GM23338 (cell line): ENCODE measurements around the gene KIAA1671. TPM values are rescaled to one million over a fixed set of nuclear protein-coding genes. Genes with fewer than 3 reads are reported as not detected.

Experiments
- ATAC-seq: fragments of 200-7000 bp; cut with Tn5 transposase; 3 replicates; pipeline ENCODE4 v1.9.1; 2020
- DNase-seq: peaks from one replicate; pipeline ENCODE4 v3.0.0-alpha.2; 2015; ENCODE audit warnings: low spot score
- H2AFZ ChIP-seq: fragments of 200-600 bp; sonication (generic); 2 replicates; pipeline ENCODE4 v1.8.0; 2016; ENCODE audit warnings: antibody characterized with exemption, mild to moderate bottlenecking, moderate library complexity
- H3F3A ChIP-seq: fragments of 200-600 bp; sonication (generic); replicated peaks from 2 replicates; pipeline ENCODE4 v1.8.0; 2017; ENCODE audit warnings: antibody characterized with exemption, mixed run types, low read depth
- H3K27ac ChIP-seq: fragments of 200-600 bp; sonication (generic); 2 replicates; pipeline ENCODE4 v1.6.1; 2016; ENCODE audit warnings: low read depth
- H3K27me3 ChIP-seq: fragments of 200-600 bp; sonication (generic); 2 replicates; pipeline ENCODE4 v1.8.0; 2016; ENCODE audit warnings: mild to moderate bottlenecking, mixed run types, moderate library complexity; ENCODE audit not compliant: insufficient read depth
- H3K36me3 ChIP-seq: fragments of 200-600 bp; sonication (generic); 2 replicates; pipeline ENCODE4 v1.8.0; 2016; ENCODE audit warnings: mild to moderate bottlenecking; ENCODE audit not compliant: insufficient read depth
- H3K4me1 ChIP-seq: fragments of 200-600 bp; sonication (generic); 2 replicates; pipeline ENCODE4 v1.8.0; 2016; ENCODE audit warnings: mild to moderate bottlenecking, moderate library complexity; ENCODE audit not compliant: insufficient read depth
- H3K4me2 ChIP-seq: fragments of 200-600 bp; sonication (generic); 2 replicates; pipeline ENCODE4 v1.7.1; 2017; ENCODE audit warnings: mixed run types
- H3K4me3 ChIP-seq: fragments of 200-600 bp; sonication (generic); 2 replicates; pipeline ENCODE4 v1.6.1; 2016; ENCODE audit warnings: mixed run types
- H3K79me2 ChIP-seq: fragments of 200-600 bp; sonication (generic); replicated peaks from 2 replicates; pipeline ENCODE4 v1.8.0; 2017; ENCODE audit warnings: mild to moderate bottlenecking; ENCODE audit not compliant: insufficient read depth
- H3K9me2 ChIP-seq: fragments of 200-600 bp; sonication (generic); 2 replicates; pipeline ENCODE4 v1.8.0; 2017; ENCODE audit not compliant: insufficient read depth
- H4K20me1 ChIP-seq: fragments of 200-600 bp; sonication (generic); replicated peaks from 2 replicates; pipeline ENCODE4 v1.8.0; 2017; ENCODE audit warnings: mild to moderate bottlenecking; ENCODE audit not compliant: insufficient read depth
- H3K27ac Mint-ChIP-seq: 2 replicates; pipeline ENCODE4 v1.8.0; 2020; ENCODE audit warnings: inconsistent platforms, mild to moderate bottlenecking, moderate library complexity, mixed read lengths
- H3K27me3 Mint-ChIP-seq: 3 replicates; pipeline ENCODE4 v1.8.0; 2022; ENCODE audit warnings: low read depth, mild to moderate bottlenecking, moderate library complexity, mixed read lengths, inconsistent platforms; ENCODE audit not compliant: insufficient read depth, poor library complexity
- H3K36me3 Mint-ChIP-seq: 3 replicates; pipeline ENCODE4 v1.8.0; 2021; ENCODE audit warnings: low read depth, mild to moderate bottlenecking, inconsistent platforms, moderate library complexity, mixed read lengths
- H3K4me1 Mint-ChIP-seq: 3 replicates; pipeline ENCODE4 v1.8.0; 2020; ENCODE audit warnings: mild to moderate bottlenecking, inconsistent platforms, mixed read lengths
- H3K4me3 Mint-ChIP-seq: 3 replicates; pipeline ENCODE4 v1.8.0; 2021; ENCODE audit warnings: moderate library complexity, mild to moderate bottlenecking, inconsistent platforms, mixed read lengths
- H3K9me3 Mint-ChIP-seq: 3 replicates; pipeline ENCODE4 v1.8.0; 2020; ENCODE audit warnings: moderate library complexity, mild to moderate bottlenecking, inconsistent platforms, mixed read lengths
- EZH2 ChIP-seq: fragments of 200-600 bp; sonication (generic); IDR thresholded peaks from one replicate; pipeline ENCODE4 v1.8.0; 2017; ENCODE audit warnings: antibody characterized with exemption, mild to moderate bottlenecking, low read depth; ENCODE audit not compliant: unreplicated experiment
- JUNB ChIP-seq: IDR thresholded peaks from one replicate; pipeline ENCODE4 v1.6.1; 2016; ENCODE audit warnings: antibody characterized with exemption; ENCODE audit not compliant: unreplicated experiment
- NANOG ChIP-seq: IDR thresholded peaks from 2 replicates; pipeline ENCODE4 v1.6.1; 2016; ENCODE audit warnings: antibody characterized with exemption, borderline replicate concordance
- POLR2AphosphoS5 ChIP-seq: IDR thresholded peaks from 2 replicates; pipeline ENCODE4 v1.6.1; 2016; ENCODE audit warnings: antibody characterized with exemption, low read depth
- STAT1 ChIP-seq: IDR thresholded peaks from one replicate; pipeline ENCODE4 v1.6.1; 2016; ENCODE audit warnings: antibody characterized with exemption; ENCODE audit not compliant: unreplicated experiment
- polyA plus RNA-seq: library from polyadenylated mRNA; unstranded; fragments of >200 nt; fragmentation: Nextera tagmentation; extraction: Ambion mirVana; gene quantifications from 2 replicates; pipeline ENCODE4 v1.2.1, GENCODE V29; 2016
- total RNA-seq: library from RNA; depleted of rRNA; stranded (reverse); fragments of >200 nt; shearing (Covaris generic); gene quantifications from 2 replicates; pipeline ENCODE4 v1.2.3, GENCODE V29; 2014
- TF ChIP-seq, protein P1 (sequence below): IDR thresholded peaks from one replicate; pipeline ENCODE4 v1.6.1; 2018; ENCODE audit warnings: antibody characterized with exemption; ENCODE audit not compliant: unreplicated experiment
- TF ChIP-seq, protein P2 (sequence below): IDR thresholded peaks from 2 replicates; pipeline ENCODE4 v1.6.1; 2016; ENCODE audit warnings: antibody characterized with exemption
- TF ChIP-seq, protein P3 (sequence below), 2 experiments: fragments of 200-600 bp in 1 of 2; sonication (generic) in 1 of 2; conservative IDR thresholded peaks; 2 replicates each; pipeline versions ENCODE4 v1.5.1 to v1.6.1; 2016 to 2017; ENCODE audit warnings: antibody characterized with exemption in 2 of 2, low read depth in 2 of 2, mild to moderate bottlenecking in 2 of 2, moderate library complexity in 1 of 2

The KIAA1671 gene
- total and polyA plus RNA-seq, 2 experiments from 2014 or later = 6.1 to 27.2 TPM

DNA sequence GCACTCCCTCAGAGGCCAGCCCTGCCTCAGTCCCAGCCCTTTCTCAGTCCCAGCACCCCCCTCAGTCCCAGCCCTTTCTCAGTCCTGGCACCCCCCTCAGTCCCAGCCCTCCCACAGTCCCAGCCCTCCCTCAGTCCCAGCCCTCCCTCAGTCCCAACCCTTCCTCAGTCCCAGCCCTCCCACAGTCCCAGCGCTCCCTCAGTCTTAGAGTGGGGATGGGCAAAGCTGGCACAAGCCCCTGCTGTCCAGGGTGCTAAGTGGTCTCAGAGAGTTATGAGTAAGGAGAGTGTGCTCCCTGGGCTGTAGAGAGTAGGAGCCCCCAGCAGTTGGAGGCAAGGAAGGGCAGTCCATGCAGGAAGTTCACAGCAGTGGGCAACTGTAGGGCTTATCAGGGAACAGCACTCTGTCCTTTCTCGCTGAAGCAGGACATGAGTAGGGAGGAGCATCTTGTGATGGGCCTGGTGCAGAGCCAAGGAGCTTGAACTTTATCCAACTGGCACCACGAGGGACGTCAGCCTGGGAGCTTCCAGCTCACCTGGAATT lies 195.7 kb downstream of the KIAA1671 start:
- Histone ChIP-seq H3K4me3 (no peak overlapping the region), H3K9me2 (no peaks in the 10 kb centered on the region), H2AFZ (no peak overlapping the region), H4K20me1 (peaks cover 4% of the 10 kb centered on the region), H3K79me2 (no peaks in the 10 kb centered on the region; the same call in 1 of the 2 replicates), H3K4me1 (0 out of 2 replicates have a peak, but pooled peaks cover 6% of the 10 kb centered on the region), H3K27ac (no peak overlapping the region), H3F3A (no peaks in the 10 kb centered on the region), H3K27me3 (no peaks in the 10 kb centered on the region), H3K4me2 (no peak overlapping the region), H3K36me3 (no peaks in the 10 kb centered on the region)
- ATAC-seq = peak; percentile 79
- H3K36me3 Mint-ChIP-seq = no peaks in the 10 kb centered on the region
- H3K27me3 Mint-ChIP-seq = peaks cover 2% of the 10 kb centered on the region
- H3K27ac Mint-ChIP-seq = no peak overlapping the region
- peak; percentile 34 for DNase-seq
- H3K9me3 Mint-ChIP-seq = no peaks in the 10 kb centered on the region
- peaks cover 37% of the 10 kb centered on the region for H3K4me1 Mint-ChIP-seq
- TF ChIP-seq, protein P1, sequence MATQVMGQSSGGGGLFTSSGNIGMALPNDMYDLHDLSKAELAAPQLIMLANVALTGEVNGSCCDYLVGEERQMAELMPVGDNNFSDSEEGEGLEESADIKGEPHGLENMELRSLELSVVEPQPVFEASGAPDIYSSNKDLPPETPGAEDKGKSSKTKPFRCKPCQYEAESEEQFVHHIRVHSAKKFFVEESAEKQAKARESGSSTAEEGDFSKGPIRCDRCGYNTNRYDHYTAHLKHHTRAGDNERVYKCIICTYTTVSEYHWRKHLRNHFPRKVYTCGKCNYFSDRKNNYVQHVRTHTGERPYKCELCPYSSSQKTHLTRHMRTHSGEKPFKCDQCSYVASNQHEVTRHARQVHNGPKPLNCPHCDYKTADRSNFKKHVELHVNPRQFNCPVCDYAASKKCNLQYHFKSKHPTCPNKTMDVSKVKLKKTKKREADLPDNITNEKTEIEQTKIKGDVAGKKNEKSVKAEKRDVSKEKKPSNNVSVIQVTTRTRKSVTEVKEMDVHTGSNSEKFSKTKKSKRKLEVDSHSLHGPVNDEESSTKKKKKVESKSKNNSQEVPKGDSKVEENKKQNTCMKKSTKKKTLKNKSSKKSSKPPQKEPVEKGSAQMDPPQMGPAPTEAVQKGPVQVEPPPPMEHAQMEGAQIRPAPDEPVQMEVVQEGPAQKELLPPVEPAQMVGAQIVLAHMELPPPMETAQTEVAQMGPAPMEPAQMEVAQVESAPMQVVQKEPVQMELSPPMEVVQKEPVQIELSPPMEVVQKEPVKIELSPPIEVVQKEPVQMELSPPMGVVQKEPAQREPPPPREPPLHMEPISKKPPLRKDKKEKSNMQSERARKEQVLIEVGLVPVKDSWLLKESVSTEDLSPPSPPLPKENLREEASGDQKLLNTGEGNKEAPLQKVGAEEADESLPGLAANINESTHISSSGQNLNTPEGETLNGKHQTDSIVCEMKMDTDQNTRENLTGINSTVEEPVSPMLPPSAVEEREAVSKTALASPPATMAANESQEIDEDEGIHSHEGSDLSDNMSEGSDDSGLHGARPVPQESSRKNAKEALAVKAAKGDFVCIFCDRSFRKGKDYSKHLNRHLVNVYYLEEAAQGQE = peak; percentile 56
- TF ChIP-seq STAT1 = no peak
- H3K4me3 Mint-ChIP-seq = no peak overlapping the region

DNA sequence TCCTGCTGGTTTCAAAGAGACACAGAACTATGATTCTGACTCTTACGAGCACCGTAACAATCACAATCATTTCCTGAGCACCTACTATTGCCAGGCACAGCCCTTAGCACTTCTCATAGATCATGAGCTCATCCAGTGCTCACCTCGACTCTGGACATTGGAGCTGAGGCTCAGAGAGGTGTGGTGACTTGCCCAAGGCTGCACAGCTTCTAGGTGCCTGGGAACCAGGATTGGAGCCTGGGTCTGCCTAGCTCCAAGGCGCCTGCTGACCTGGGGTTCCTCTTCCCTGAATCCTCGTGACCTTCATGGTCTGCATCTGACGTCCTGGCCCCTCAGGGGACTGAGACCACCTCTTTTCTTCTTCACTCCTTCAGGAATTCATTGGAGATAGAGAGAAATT lies 196.5 kb downstream of the KIAA1671 start:
- no peak overlapping the region for H3K4me3 ChIP-seq
- Mint-ChIP-seq H3K4me1 (peaks cover 38% of the 10 kb centered on the region), H3K27me3 (peaks cover 2% of the 10 kb centered on the region), H3K27ac (no peak overlapping the region), H3K9me3 (no peaks in the 10 kb centered on the region), H3K4me3 (no peak overlapping the region), H3K36me3 (no peaks in the 10 kb centered on the region)
- ATAC-seq (no peak), DNase-seq (no peak)
- no peak overlapping the region for H2AFZ ChIP-seq
- H3F3A ChIP-seq = no peaks in the 10 kb centered on the region
- no peaks in the 10 kb centered on the region; the same call in 1 of the 2 replicates for H4K20me1 ChIP-seq
- no peaks in the 10 kb centered on the region for H3K79me2 ChIP-seq
- no peaks in the 10 kb centered on the region for H3K9me2 ChIP-seq
- H3K36me3 ChIP-seq = no peaks in the 10 kb centered on the region
- no peak overlapping the region for H3K27ac ChIP-seq
- H3K4me1 ChIP-seq = 0 out of 2 replicates have a peak, but pooled peaks cover 6% of the 10 kb centered on the region
- no peak overlapping the region for H3K4me2 ChIP-seq
- no peaks in the 10 kb centered on the region for H3K27me3 ChIP-seq
- no peak for TF ChIP-seq NANOG
- no peak for TF ChIP-seq STAT1
- TF ChIP-seq EZH2 = no peak
- TF ChIP-seq POLR2AphosphoS5 = no peak
- TF ChIP-seq, protein P2, sequence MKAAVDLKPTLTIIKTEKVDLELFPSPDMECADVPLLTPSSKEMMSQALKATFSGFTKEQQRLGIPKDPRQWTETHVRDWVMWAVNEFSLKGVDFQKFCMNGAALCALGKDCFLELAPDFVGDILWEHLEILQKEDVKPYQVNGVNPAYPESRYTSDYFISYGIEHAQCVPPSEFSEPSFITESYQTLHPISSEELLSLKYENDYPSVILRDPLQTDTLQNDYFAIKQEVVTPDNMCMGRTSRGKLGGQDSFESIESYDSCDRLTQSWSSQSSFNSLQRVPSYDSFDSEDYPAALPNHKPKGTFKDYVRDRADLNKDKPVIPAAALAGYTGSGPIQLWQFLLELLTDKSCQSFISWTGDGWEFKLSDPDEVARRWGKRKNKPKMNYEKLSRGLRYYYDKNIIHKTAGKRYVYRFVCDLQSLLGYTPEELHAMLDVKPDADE = no peak
- TF ChIP-seq, protein P1 = no peak
- TF ChIP-seq, protein P3, sequence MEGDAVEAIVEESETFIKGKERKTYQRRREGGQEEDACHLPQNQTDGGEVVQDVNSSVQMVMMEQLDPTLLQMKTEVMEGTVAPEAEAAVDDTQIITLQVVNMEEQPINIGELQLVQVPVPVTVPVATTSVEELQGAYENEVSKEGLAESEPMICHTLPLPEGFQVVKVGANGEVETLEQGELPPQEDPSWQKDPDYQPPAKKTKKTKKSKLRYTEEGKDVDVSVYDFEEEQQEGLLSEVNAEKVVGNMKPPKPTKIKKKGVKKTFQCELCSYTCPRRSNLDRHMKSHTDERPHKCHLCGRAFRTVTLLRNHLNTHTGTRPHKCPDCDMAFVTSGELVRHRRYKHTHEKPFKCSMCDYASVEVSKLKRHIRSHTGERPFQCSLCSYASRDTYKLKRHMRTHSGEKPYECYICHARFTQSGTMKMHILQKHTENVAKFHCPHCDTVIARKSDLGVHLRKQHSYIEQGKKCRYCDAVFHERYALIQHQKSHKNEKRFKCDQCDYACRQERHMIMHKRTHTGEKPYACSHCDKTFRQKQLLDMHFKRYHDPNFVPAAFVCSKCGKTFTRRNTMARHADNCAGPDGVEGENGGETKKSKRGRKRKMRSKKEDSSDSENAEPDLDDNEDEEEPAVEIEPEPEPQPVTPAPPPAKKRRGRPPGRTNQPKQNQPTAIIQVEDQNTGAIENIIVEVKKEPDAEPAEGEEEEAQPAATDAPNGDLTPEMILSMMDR (conservative IDR thresholded peaks at IDR 0.05; ENCODE audit: low read depth in 2 of 2) = no peak
- no peak for TF ChIP-seq JUNB
